Tibial artery (tissue), 4 donors: Measurements from ENCODE around the gene NDUFB11.

ENCODE experiments used
- DNase-seq, 2 donors: peaks; one replicate each; pipeline ENCODE4 v3.0.0-alpha.2; 2019
- H3K27ac ChIP-seq, 2 donors: fragments of 200-600 bp; sonication (generic) in 1 of 2; 1 replicate in 1 of 2; 2 replicates in 1 of 2; pipeline ENCODE4 v1.5.1; 2018 to 2019; ENCODE audit warnings: mild to moderate bottlenecking in 1 of 2
- H3K27me3 ChIP-seq, 2 donors: fragments of 200-600 bp; sonication (generic) in 1 of 2; one replicate each; pipeline versions ENCODE4 v1.5.1 to v1.6.0; 2016 to 2019
- H3K36me3 ChIP-seq, 3 donors: fragments of 200-600 bp; sonication (generic) in 2 of 3; one replicate each; pipeline ENCODE4 v1.5.1; 2016 to 2019; ENCODE audit warnings: mild to moderate bottlenecking in 2 of 3
- H3K4me1 ChIP-seq, 4 donors: fragments of 200-600 bp; sonication (generic) in 2 of 4; 1 replicate in 3 of 4; 2 replicates in 1 of 4; pipeline ENCODE4 v1.5.1; 2016 to 2019
- H3K4me3 ChIP-seq, 2 donors: fragments of 200-600 bp; sonication (generic) in 1 of 2; 1 replicate in 1 of 2; 2 replicates in 1 of 2; pipeline ENCODE4 v1.5.1; 2018 to 2019; ENCODE audit warnings: mild to moderate bottlenecking in 2 of 2
- H3K9me3 ChIP-seq, 3 donors: fragments of 200-600 bp; sonication (generic) in 1 of 3; one replicate each; pipeline ENCODE4 v1.5.1; 2016 to 2019
- CTCF ChIP-seq, 2 experiments: fragments of 200-600 bp in 1 of 2; fragments of 450-650 bp in 1 of 2; IDR thresholded peaks; one replicate each; pipeline ENCODE4 v1.5.1; 2017 to 2019; ENCODE audit warnings: antibody characterized with exemption in 2 of 2, mild to moderate bottlenecking in 1 of 2, moderate library complexity in 1 of 2
- intact Hi-C: fragments of 100-400 bp; cut with DNase I; formaldehyde crosslinking; loops from one replicate; pipeline ENCODE4 v1.15.0; 2023; ENCODE audit warnings: low total_unique reads

The NDUFB11 gene

GRCh38 chrX:47174846-47175587, 30.5 kb upstream of the NDUFB11 start:
- Histone ChIP-seq H3K36me3 (peaks cover 15 to 96% (median 90%) of the 10 kb centered on the region in 3 donors), H3K4me1 (peaks cover 0 to 10% (median 0%) of the 10 kb centered on the region in 4 donors), H3K27me3 (no peaks in the 10 kb centered on the region), H3K9me3 (no peaks in the 10 kb centered on the region), H3K4me3 (no peak overlapping the region), H3K27ac (no peak overlapping the region)
- no peak for DNase-seq
- TF ChIP-seq CTCF (IDR thresholded peaks at IDR 0.05): no peak
- intact Hi-C loops: no loop called here

DNA sequence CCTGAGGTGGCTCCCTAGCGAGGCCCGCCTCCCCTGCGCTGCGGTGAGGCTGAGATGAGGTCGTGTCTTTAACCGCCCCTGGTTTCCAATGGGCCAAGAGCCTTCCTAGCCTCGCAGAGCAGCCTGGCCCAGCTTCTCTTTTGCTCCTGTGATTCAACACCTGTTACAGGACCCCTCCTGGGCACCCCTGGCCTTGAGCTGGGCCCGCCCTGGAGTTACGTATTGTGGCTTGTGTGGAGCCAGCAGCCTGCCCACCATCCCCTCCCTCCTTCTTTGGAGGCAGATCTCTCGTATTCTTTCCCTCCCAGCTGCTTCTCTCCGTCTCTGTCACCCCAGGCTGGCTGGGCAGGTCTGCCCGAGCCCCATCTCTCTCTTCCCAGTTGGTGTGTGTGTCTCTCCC, 29.9 kb upstream of the NDUFB11 start:
- Histone ChIP-seq H3K27me3 (no peaks in the 10 kb centered on the region), H3K9me3 (no peaks in the 10 kb centered on the region), H3K4me1 (peaks cover 0 to 6% (median 0%) of the 10 kb centered on the region in 4 donors), H3K27ac (no peak overlapping the region), H3K4me3 (no peak overlapping the region), H3K36me3 (peaks cover 15 to 96% (median 90%) of the 10 kb centered on the region in 3 donors)
- TF ChIP-seq CTCF (IDR thresholded peaks at IDR 0.05): no peak
- intact Hi-C loops: no loop called here
- DNase-seq: no peak

GRCh38 chrX:47172971-47173792, 28.7 kb upstream of the NDUFB11 start:
- TF ChIP-seq CTCF (IDR thresholded peaks at IDR 0.05): no peak
- H3K36me3 ChIP-seq: peaks cover 14 to 87% (median 83%) of the 10 kb centered on the region in 3 donors
- no peak overlapping the region for H3K27ac ChIP-seq
- intact Hi-C loops: no loop called here
- H3K27me3 ChIP-seq: no peaks in the 10 kb centered on the region
- no peaks in the 10 kb centered on the region for H3K4me1 ChIP-seq
- no peak for DNase-seq
- H3K4me3 ChIP-seq: no peak overlapping the region
- H3K9me3 ChIP-seq: no peaks in the 10 kb centered on the region

GRCh38 chrX:47172549-47172948, 28.0 kb upstream of the NDUFB11 start:
- Histone ChIP-seq H3K4me1 (no peaks in the 10 kb centered on the region), H3K27ac (no peak overlapping the region), H3K27me3 (no peaks in the 10 kb centered on the region), H3K4me3 (no peak overlapping the region), H3K9me3 (no peaks in the 10 kb centered on the region), H3K36me3 (peaks cover 8 to 81% (median 77%) of the 10 kb centered on the region in 3 donors)
- no peak for TF ChIP-seq CTCF (IDR thresholded peaks at IDR 0.05)
- DNase-seq: no peak
- intact Hi-C loops: no loop called here

DNA sequence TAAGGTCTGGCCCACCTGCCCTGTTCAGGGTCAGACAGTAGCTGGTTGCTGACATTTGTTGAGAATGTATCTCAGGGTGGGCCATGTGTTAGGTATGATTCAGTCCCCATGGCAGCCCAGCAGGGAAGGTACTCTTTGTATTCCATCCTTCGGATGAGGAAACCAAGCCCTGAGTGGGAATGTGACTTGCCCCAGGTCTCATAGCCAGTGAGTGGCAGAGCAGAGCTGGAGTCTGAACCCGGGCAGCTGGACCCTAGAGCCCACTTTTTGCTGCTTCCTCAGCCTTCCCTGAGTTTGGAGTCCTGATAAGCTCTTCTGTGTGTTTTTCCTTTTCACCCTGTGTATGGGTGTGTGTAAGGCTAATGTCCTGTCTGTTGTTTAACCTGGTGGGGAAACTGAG, 27.5 kb upstream of the NDUFB11 start:
- Histone ChIP-seq H3K27ac (no peak overlapping the region), H3K4me3 (no peak overlapping the region), H3K36me3 (peaks cover 5 to 78% (median 72%) of the 10 kb centered on the region in 3 donors), H3K4me1 (no peaks in the 10 kb centered on the region), H3K9me3 (no peaks in the 10 kb centered on the region), H3K27me3 (no peaks in the 10 kb centered on the region)
- intact Hi-C loops: no loop called here
- TF ChIP-seq CTCF (IDR thresholded peaks at IDR 0.05): no peak
- no peak for DNase-seq
